BLaER1 treated with 17β-estradiol and CSF1 and Interleukin-3, amounts not matched to agents 10 nM and 100 nM (cell line): ENCODE data around the gene TMPRSS6.
A peak's percentile ranks its signal among the peaks of the same experiment; 100 is the strongest.

Experiments used
- H3K27ac ChIP-seq, 11 experiments: shearing (Covaris generic); formaldehyde crosslinking; 2 replicates each; pipeline ENCODE4 v1.8.1; 2022
- H3K27me3 ChIP-seq, 11 experiments: shearing (Covaris generic); formaldehyde crosslinking; 2 replicates each; pipeline ENCODE4 v1.8.1; 2022
- H3K36me3 ChIP-seq, 11 experiments: shearing (Covaris generic); formaldehyde crosslinking; 2 replicates each; pipeline ENCODE4 v1.8.1; 2022
- H3K4me1 ChIP-seq, 10 experiments: shearing (Covaris generic); formaldehyde crosslinking; 2 replicates each; pipeline ENCODE4 v1.8.1; 2022
- H3K4me2 ChIP-seq, 11 experiments: shearing (Covaris generic); formaldehyde crosslinking; 2 replicates each; pipeline ENCODE4 v1.8.1; 2022
- H3K4me3 ChIP-seq, 10 experiments: shearing (Covaris generic); formaldehyde crosslinking; 2 replicates each; pipeline ENCODE4 v1.8.1; 2022
- H3K9ac ChIP-seq, 11 experiments: shearing (Covaris generic); formaldehyde crosslinking; 2 replicates each; pipeline ENCODE4 v1.8.1; 2022
- H3K9me3 ChIP-seq, 11 experiments: shearing (Covaris generic); formaldehyde crosslinking; replicated peaks in 1 of 11; 2 replicates each; pipeline ENCODE4 v1.8.1; 2022
- H4K20me1 ChIP-seq, 11 experiments: shearing (Covaris generic); formaldehyde crosslinking; 2 replicates each; pipeline ENCODE4 v1.8.1; 2022
- Cebpa-rat ChIP-seq, 11 experiments: shearing (Covaris generic); IDR thresholded peaks; 2 replicates each; pipeline ENCODE4 v1.8.1; 2022

TMPRSS6 gene

GRCh38 chr22:37145180-37146050 is 35.9 kb upstream of the TMPRSS6 start:
- peaks cover 0 to 7% (median 0%) of the 10 kb centered on the region in 11 experiments; a peak in 1 of 22 replicates for H4K20me1 ChIP-seq
- peak overlapping the region in 6 of 11 experiments; percentile 1 to 39 (median 16); a peak in 3 of 22 replicates for H3K9ac ChIP-seq
- no peaks in the 10 kb centered on the region for H3K36me3 ChIP-seq
- no peak overlapping the region for H3K27ac ChIP-seq
- peak overlapping the region; percentile 35 to 92 (median 83); a peak in 20 of 22 replicates for H3K4me2 ChIP-seq
- TF ChIP-seq Cebpa-rat (IDR thresholded peaks at IDR 0.05), result no peak
- H3K9me3 ChIP-seq, result no peaks in the 10 kb centered on the region
- peaks cover 25 to 67% (median 45%) of the 10 kb centered on the region in 10 experiments for H3K4me1 ChIP-seq
- peak overlapping the region in 2 of 10 experiments; percentile 1 to 14; a peak in 2 of 20 replicates for H3K4me3 ChIP-seq
- H3K27me3 ChIP-seq, result peaks cover 0 to 10% (median 0%) of the 10 kb centered on the region in 11 experiments; a peak in 2 of 22 replicates

- no peak for TF ChIP-seq Cebpa-rat (IDR thresholded peaks at IDR 0.05)
- Histone ChIP-seq H3K9ac (no peak overlapping the region), H3K4me3 (no peak overlapping the region), H3K27ac (no peak overlapping the region), H3K27me3 (peaks cover 0 to 10% (median 0%) of the 10 kb centered on the region in 11 experiments; a peak in 2 of 22 replicates), H3K9me3 (no peaks in the 10 kb centered on the region), H3K4me2 (0 out of 22 replicates have a peak overlapping the region, but pooled peaks of 1 of the 11 experiments have one; percentile 3), H3K4me1 (peaks cover 21 to 56% (median 35%) of the 10 kb centered on the region in 10 experiments), H3K36me3 (no peaks in the 10 kb centered on the region), H4K20me1 (peaks cover 0 to 7% (median 0%) of the 10 kb centered on the region in 11 experiments; a peak in 1 of 22 replicates)
These were observed 34.7 kb upstream of the TMPRSS6 start for GRCh38 chr22:37144180-37144554.

- Histone ChIP-seq H3K4me3 (no peak overlapping the region), H3K9me3 (no peaks in the 10 kb centered on the region), H3K27me3 (peaks cover 0 to 10% (median 0%) of the 10 kb centered on the region in 11 experiments; a peak in 2 of 22 replicates), H3K36me3 (no peaks in the 10 kb centered on the region), H3K4me1 (peaks cover 16 to 38% (median 20%) of the 10 kb centered on the region in 10 experiments), H4K20me1 (no peaks in the 10 kb centered on the region), H3K27ac (no peak overlapping the region), H3K4me2 (no peak overlapping the region; a peak in 1 of 22 replicates), H3K9ac (peak overlapping the region in 2 of 11 experiments; percentile 11 to 23; a peak in 2 of 22 replicates)
- TF ChIP-seq Cebpa-rat (IDR thresholded peaks at IDR 0.05), result no peak
These were observed 32.5 kb upstream of the TMPRSS6 start for GRCh38 chr22:37141971-37142370.

GRCh38 chr22:37141476-37141875 is 32.0 kb upstream of the TMPRSS6 start:
- no peak overlapping the region for H3K9ac ChIP-seq
- peaks cover 0 to 10% (median 0%) of the 10 kb centered on the region in 11 experiments; a peak in 2 of 22 replicates for H3K27me3 ChIP-seq
- no peak for TF ChIP-seq Cebpa-rat (IDR thresholded peaks at IDR 0.05)
- peaks cover 16 to 38% (median 19%) of the 10 kb centered on the region in 10 experiments for H3K4me1 ChIP-seq
- no peak overlapping the region for H3K27ac ChIP-seq
- no peak overlapping the region for H3K4me3 ChIP-seq
- no peaks in the 10 kb centered on the region for H3K9me3 ChIP-seq
- H3K4me2 ChIP-seq, result no peak overlapping the region
- no peaks in the 10 kb centered on the region for H3K36me3 ChIP-seq
- H4K20me1 ChIP-seq, result no peaks in the 10 kb centered on the region

- H3K4me1 ChIP-seq, result peaks cover 12 to 33% (median 17%) of the 10 kb centered on the region in 10 experiments
- no peaks in the 10 kb centered on the region for H3K9me3 ChIP-seq
- no peaks in the 10 kb centered on the region; a peak in 1 of 22 replicates for H4K20me1 ChIP-seq
- no peaks in the 10 kb centered on the region for H3K36me3 ChIP-seq
- H3K9ac ChIP-seq, result no peak overlapping the region
- H3K4me3 ChIP-seq, result no peak overlapping the region
- no peak overlapping the region for H3K27ac ChIP-seq
- H3K27me3 ChIP-seq, result peaks cover 0 to 10% (median 0%) of the 10 kb centered on the region in 11 experiments; a peak in 2 of 22 replicates
- TF ChIP-seq Cebpa-rat (IDR thresholded peaks at IDR 0.05), result no peak
- no peak overlapping the region for H3K4me2 ChIP-seq
These were observed 31.3 kb upstream of the TMPRSS6 start for GRCh38 chr22:37140686-37141323.

GRCh38 chr22:37139762-37140161 is 30.2 kb upstream of the TMPRSS6 start:
- H3K36me3 ChIP-seq, result no peaks in the 10 kb centered on the region
- no peak overlapping the region for H3K4me3 ChIP-seq

GRCh38 chr22:37138849-37139561 is 29.5 kb upstream of the TMPRSS6 start:
- H3K27ac ChIP-seq, result no peak overlapping the region
- TF ChIP-seq Cebpa-rat (IDR thresholded peaks at IDR 0.05), result no peak
- H3K9ac ChIP-seq, result 0 out of 22 replicates have a peak overlapping the region, but pooled peaks of 2 of the 11 experiments have one; percentile 6 to 42
- peaks cover 0 to 18% (median 6%) of the 10 kb centered on the region in 10 experiments; a peak in 10 of 20 replicates for H3K4me1 ChIP-seq
- no peaks in the 10 kb centered on the region for H3K27me3 ChIP-seq
- no peak overlapping the region for H3K4me3 ChIP-seq
- no peaks in the 10 kb centered on the region for H3K36me3 ChIP-seq
- no peaks in the 10 kb centered on the region for H3K9me3 ChIP-seq
- no peaks in the 10 kb centered on the region; a peak in 1 of 22 replicates for H4K20me1 ChIP-seq
- 0 out of 22 replicates have a peak overlapping the region, but pooled peaks of 2 of the 11 experiments have one; percentile 19 to 43 for H3K4me2 ChIP-seq

More at GRCh38 chr22:37139762-37140161, 30.2 kb upstream of the TMPRSS6 start:
- Histone ChIP-seq H3K27ac (no peak overlapping the region), H3K9me3 (no peaks in the 10 kb centered on the region), H4K20me1 (no peaks in the 10 kb centered on the region; a peak in 1 of 22 replicates), H3K4me1 (peaks cover 2 to 22% (median 7%) of the 10 kb centered on the region in 10 experiments; a peak in 19 of 20 replicates), H3K27me3 (no peaks in the 10 kb centered on the region), H3K9ac (no peak overlapping the region), H3K4me2 (0 out of 22 replicates have a peak overlapping the region, but pooled peaks of 1 of the 11 experiments have one; percentile 43)
- TF ChIP-seq Cebpa-rat (IDR thresholded peaks at IDR 0.05), result no peak

GRCh38 chr22:37137903-37138665 is 28.6 kb upstream of the TMPRSS6 start:
- no peak overlapping the region for H3K27ac ChIP-seq
- H3K4me2 ChIP-seq, result no peak overlapping the region
- no peak overlapping the region for H3K9ac ChIP-seq
- H3K4me3 ChIP-seq, result no peak overlapping the region
- no peak for TF ChIP-seq Cebpa-rat (IDR thresholded peaks at IDR 0.05)
- no peaks in the 10 kb centered on the region for H3K36me3 ChIP-seq
- H3K9me3 ChIP-seq, result no peaks in the 10 kb centered on the region
- H3K27me3 ChIP-seq, result no peaks in the 10 kb centered on the region
- H4K20me1 ChIP-seq, result no peaks in the 10 kb centered on the region; a peak in 1 of 22 replicates
- peaks cover 0 to 22% (median 9%) of the 10 kb centered on the region in 10 experiments; a peak in 11 of 20 replicates for H3K4me1 ChIP-seq
